Testis (tissue), 3 donors: ENCODE measurements around the gene ADAM30. TPM values are rescaled to one million over a fixed set of nuclear protein-coding genes. Genes with fewer than 3 reads are reported as not detected.

Experiments
- DNase-seq: peaks from one replicate; pipeline ENCODE4 v3.0.0-alpha.2; 2019
- H3K27ac ChIP-seq, 2 donors: fragments of 200-600 bp; sonication (generic); one replicate each; pipeline ENCODE4 v1.5.1; 2019
- H3K27me3 ChIP-seq: fragments of 200-600 bp; sonication (generic); one replicate; pipeline ENCODE4 v1.5.1; 2019
- H3K36me3 ChIP-seq: fragments of 200-600 bp; sonication (generic); one replicate; pipeline ENCODE4 v1.5.1; 2017; ENCODE audit warnings: low read depth; ENCODE audit errors: missing control alignments
- H3K4me1 ChIP-seq: fragments of 200-600 bp; sonication (generic); one replicate; pipeline ENCODE4 v1.5.1; 2019
- H3K4me3 ChIP-seq, 2 donors: fragments of 200-600 bp; sonication (generic); one replicate each; pipeline ENCODE4 v1.5.1; 2017 to 2019
- H3K9me3 ChIP-seq: fragments of 200-600 bp; sonication (generic); one replicate; pipeline ENCODE4 v1.5.1; 2017
- POLR2A ChIP-seq: fragments of 450-650 bp; IDR thresholded peaks from one replicate; pipeline ENCODE4 v1.6.1; 2017; ENCODE audit warnings: antibody characterized with exemption, mild to moderate bottlenecking, moderate library complexity
- WGBS, 2 donors: methylation state at CpG; one replicate each; pipeline ENCODE4 v1.1.5; 2018; 5-methylcytosine and 5-hydroxymethylcytosine counted together
- intact Hi-C: fragments of 100-400 bp; cut with DNase I; formaldehyde crosslinking; loops from one replicate; pipeline ENCODE4 v1.15.1; 2023; ENCODE audit warnings: low total_unique reads
- polyA plus RNA-seq: library from polyadenylated mRNA; stranded (reverse); fragments of 350-450 nt; fragmentation: Illumina TruSeq; extraction: RNeasy Lipid Tissue Mini Kit (QIAGEN cat#74804); gene quantifications from one replicate; pipeline ENCODE4 v1.2.3, GENCODE V29; 2014; ENCODE audit warnings: low read depth, low replicate concordance; ENCODE audit not compliant: insufficient read depth
- total RNA-seq, 2 donors: library from RNA; depleted of rRNA; stranded (reverse); fragments of >200 nt; gene quantifications; one replicate each; pipeline ENCODE4 v1.2.3, GENCODE V29; 2016
- TF ChIP-seq, protein P1 (sequence below), 3 experiments: fragments of 450-650 bp in 2 of 3; fragments of 200-600 bp in 1 of 3; sonication (generic) in 1 of 3; IDR thresholded peaks; one replicate each; pipeline ENCODE4 v1.5.1; 2016 to 2019; ENCODE audit warnings: antibody characterized with exemption in 3 of 3, mild to moderate bottlenecking in 2 of 3, moderate library complexity in 1 of 3

The ADAM30 gene
- total and polyA plus RNA-seq, 3 donors from 2014 or later = 9.5 to 52.6 (median 13.1) TPM

DNA sequence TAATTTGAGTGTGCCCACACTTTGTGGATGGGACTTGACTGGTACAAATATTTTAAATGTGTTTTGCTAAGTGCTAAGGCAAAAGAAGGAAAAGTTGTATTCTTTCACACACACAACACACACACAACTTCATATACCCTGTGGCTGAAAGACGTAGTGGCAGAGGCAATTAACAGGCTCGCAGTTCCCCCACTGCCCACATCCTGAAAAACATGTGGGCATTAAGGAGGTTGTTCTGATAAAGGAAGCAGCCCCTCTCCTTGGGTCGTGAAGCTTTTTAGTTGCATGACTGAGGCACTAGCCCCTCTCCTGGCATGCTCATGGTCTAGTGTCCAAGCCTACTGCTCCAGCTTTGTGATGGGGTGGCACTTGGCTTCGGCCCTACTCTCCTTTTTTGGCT lies 14.3 kb upstream of the ADAM30 start:
- Histone ChIP-seq H3K36me3 (no peaks in the 10 kb centered on the region), H3K27me3 (no peaks in the 10 kb centered on the region), H3K4me1 (no peaks in the 10 kb centered on the region), H3K4me3 (no peak overlapping the region), H3K9me3 (no peaks in the 10 kb centered on the region), H3K27ac (no peak overlapping the region)
- intact Hi-C loops = no loop called here
- TF ChIP-seq, protein P1, sequence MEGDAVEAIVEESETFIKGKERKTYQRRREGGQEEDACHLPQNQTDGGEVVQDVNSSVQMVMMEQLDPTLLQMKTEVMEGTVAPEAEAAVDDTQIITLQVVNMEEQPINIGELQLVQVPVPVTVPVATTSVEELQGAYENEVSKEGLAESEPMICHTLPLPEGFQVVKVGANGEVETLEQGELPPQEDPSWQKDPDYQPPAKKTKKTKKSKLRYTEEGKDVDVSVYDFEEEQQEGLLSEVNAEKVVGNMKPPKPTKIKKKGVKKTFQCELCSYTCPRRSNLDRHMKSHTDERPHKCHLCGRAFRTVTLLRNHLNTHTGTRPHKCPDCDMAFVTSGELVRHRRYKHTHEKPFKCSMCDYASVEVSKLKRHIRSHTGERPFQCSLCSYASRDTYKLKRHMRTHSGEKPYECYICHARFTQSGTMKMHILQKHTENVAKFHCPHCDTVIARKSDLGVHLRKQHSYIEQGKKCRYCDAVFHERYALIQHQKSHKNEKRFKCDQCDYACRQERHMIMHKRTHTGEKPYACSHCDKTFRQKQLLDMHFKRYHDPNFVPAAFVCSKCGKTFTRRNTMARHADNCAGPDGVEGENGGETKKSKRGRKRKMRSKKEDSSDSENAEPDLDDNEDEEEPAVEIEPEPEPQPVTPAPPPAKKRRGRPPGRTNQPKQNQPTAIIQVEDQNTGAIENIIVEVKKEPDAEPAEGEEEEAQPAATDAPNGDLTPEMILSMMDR (IDR thresholded peaks at IDR 0.05) = no peak
- TF ChIP-seq POLR2A = no peak
- WGBS, 2 donors = 83 to 89% methylated on average over 4 of the region's 4 CpGs
- DNase-seq = no peak

DNA sequence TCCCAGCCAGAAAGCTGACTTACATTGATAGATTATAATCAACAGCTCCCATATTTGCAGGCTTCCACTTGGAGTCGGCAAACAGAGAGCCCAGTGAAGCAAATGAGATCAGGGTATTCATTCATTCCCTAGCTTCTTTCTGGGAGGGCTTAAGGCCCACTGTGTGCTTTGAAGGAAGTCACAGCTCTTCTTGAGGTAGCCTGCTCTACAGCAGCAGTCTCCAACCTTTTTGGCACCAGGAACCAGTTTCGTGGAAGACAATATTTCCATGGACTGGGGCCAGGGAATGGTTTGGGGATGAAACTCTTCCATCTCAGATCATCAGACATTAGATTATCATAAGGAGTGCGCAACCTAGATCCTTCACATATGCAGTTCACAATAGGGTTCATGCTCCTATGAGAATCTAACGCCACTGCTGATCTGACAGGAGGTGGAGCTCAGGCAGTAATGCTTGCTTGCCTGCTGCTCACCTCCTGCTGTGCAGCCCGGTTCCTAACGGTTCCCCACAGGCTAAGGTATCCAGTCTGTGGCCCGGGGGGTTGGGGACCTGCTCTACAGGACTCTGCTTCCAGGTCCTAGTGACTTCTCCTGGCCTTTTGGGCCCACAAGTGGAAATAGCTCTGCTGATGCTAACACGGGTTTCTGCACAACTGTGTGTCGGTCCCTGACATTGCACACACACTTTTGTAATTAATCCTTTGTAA lies 13.7 kb upstream of the ADAM30 start:
- WGBS, 2 donors = 71 to 73% methylated on average over 9 of the region's 9 CpGs
- no peak overlapping the region for H3K4me3 ChIP-seq
- DNase-seq = no peak
- H3K27ac ChIP-seq = no peak overlapping the region
- intact Hi-C loops = no loop called here
- no peaks in the 10 kb centered on the region for H3K36me3 ChIP-seq
- no peaks in the 10 kb centered on the region for H3K9me3 ChIP-seq
- no peaks in the 10 kb centered on the region for H3K27me3 ChIP-seq
- H3K4me1 ChIP-seq = no peaks in the 10 kb centered on the region
- no peak for TF ChIP-seq POLR2A
- TF ChIP-seq, protein P1 (IDR thresholded peaks at IDR 0.05) = no peak

DNA sequence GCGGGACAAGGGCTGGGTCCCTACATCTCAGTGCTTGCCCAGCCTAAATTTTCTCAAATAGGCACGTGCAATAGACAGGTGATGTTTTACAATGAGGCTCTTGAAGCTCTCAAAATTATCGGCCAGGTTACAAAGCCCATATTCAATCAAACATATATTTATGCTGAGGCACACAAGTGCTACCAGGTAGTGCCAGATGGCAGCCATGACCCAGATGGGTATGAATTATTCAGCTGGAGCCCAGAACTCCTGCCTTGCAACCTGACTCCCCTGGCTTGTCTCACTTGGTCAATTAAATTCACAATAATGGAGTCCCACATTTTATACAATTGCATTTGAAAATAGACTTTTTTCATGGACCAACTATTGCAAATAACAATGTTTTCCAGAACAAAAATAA lies 12.3 kb upstream of the ADAM30 start:
- no peak for DNase-seq
- H3K9me3 ChIP-seq = no peaks in the 10 kb centered on the region
- no peak overlapping the region for H3K27ac ChIP-seq
- H3K4me1 ChIP-seq = no peaks in the 10 kb centered on the region
- H3K36me3 ChIP-seq = no peaks in the 10 kb centered on the region
- WGBS, 2 donors = 91 to 98% methylated on average over 3 of the region's 3 CpGs
- no peak overlapping the region for H3K4me3 ChIP-seq
- H3K27me3 ChIP-seq = no peaks in the 10 kb centered on the region
- intact Hi-C loops = no loop called here
- TF ChIP-seq, protein P1 (IDR thresholded peaks at IDR 0.05) = no peak
- TF ChIP-seq POLR2A = no peak

DNA sequence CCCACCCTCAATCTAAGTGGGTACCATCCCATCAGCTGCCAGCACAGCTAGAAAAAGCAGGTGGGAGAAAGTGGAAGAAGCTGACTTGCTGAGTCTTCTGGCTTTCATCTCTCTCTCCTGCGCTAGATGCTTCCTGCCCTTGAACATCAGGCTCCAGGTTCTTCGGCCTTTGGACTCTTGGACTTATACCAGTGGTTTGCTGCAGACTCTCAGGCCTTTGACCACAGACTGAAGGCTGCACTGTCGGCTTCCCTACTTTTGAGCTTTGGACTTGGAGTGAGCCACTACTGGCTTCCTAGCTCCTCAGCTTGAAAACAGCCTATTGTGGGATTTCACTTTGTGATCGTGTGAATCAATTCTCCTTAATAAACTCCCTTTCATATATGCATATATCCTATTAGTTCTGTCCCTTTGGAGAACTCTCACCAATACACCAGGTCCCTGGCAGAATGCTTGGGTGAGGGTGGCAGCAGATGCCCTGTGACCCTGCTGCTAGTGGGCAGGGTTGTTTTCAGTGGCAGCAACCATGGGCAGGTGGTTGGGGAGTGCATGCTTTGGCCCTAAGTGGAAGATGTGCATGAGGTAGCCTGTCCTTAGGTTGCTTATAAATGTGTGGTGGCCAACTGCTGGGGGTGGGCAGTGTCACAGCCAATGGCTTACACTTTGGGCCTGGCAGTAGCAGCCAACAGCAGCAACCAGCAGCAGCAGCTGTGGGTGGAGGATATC lies 10.8 kb upstream of the ADAM30 start:
- no peaks in the 10 kb centered on the region for H3K27me3 ChIP-seq
- H3K4me1 ChIP-seq = no peaks in the 10 kb centered on the region
- DNase-seq = no peak
- no peaks in the 10 kb centered on the region for H3K36me3 ChIP-seq
- TF ChIP-seq POLR2A = no peak
- no peak overlapping the region for H3K27ac ChIP-seq
- WGBS, 2 donors = 94 to 95% methylated on average over 4 of the region's 4 CpGs
- H3K9me3 ChIP-seq = no peaks in the 10 kb centered on the region
- intact Hi-C loops = no loop called here
- H3K4me3 ChIP-seq = no peak overlapping the region

DNA sequence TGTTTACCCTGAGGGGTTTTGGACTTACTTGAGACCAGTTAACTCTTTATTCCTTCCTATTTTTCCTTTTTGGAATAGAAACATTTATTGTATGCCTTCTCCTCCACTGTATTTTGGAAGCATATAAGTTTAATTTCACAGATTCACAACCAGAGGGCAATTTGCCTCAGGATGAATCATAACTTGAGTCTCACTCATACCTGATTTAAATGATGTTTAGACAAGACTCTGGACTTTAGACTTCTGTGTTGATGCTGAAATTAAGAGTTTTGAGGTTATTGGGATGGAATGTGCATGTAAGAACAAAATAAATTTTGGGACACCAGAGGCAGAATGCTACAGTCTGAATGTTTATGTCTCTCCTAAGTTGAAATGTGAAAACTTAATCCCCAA lies 7.1 kb upstream of the ADAM30 start:
- intact Hi-C loops = no loop called here
- Histone ChIP-seq H3K4me3 (no peak overlapping the region), H3K27me3 (no peaks in the 10 kb centered on the region), H3K36me3 (no peaks in the 10 kb centered on the region), H3K9me3 (no peaks in the 10 kb centered on the region), H3K27ac (no peak overlapping the region), H3K4me1 (no peaks in the 10 kb centered on the region)
- TF ChIP-seq POLR2A = no peak
- DNase-seq = no peak
